ENCODE measurements around the gene KCNK16. TPM values are rescaled to one million over a fixed set of nuclear protein-coding genes. Genes with fewer than 3 reads are reported as not detected.

Gene KCNK16
- polyA plus RNA-seq, 3 donors from 2014 or later = not detected

DNA sequence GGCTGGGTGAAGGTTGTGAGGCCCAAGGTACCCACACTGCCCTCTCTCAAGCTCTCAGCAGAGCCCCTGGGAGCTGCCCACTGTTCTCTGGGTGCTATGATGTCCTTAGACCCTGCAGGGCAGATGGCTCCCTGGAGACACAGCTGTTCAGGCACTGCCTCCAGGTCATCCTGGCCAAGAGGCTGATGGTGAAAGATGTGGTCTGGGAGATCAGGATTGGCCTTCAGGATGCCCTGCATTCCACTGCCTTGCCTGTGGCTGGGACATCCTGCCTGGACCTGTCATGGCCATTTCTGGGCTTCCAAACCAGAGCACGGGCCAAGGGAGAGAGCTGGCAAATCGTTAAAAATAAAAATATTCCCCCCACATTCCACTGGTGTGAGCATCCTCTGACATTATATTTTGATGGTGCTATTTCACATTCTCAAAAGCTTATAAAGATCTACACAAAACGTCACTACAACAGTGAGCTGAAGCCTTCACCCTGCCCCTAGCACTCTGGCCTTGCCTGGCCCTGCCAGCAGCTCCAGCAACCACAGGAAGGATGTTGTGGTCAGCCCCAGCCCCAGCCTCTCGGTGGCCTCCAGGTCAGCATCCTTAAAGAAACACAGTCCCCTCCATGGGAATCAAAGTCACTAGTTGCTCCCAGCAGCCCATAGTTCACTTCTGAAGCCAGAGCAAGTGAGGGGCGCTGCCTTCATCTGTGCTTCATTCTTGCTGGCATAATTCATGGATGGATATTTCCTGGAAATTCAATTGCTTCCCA lies 13.5 kb upstream of the KCNK16 start:
- H3K9me3 Mint-ChIP-seq = no peaks in the 10 kb centered on the region
- H3K4me1 Mint-ChIP-seq = peaks cover 49 to 53% of the 10 kb centered on the region in 2 donors
- DNase-seq = peak; percentile 53 to 62 (median 58)
- peaks cover 2 to 7% (median 3%) of the 10 kb centered on the region in 3 donors for H3K27me3 Mint-ChIP-seq (ENCODE audit: low read depth in 3 of 3)
- peaks cover 0 to 5% (median 0%) of the 10 kb centered on the region in 3 donors for H3K36me3 Mint-ChIP-seq
- H3K27ac Mint-ChIP-seq = peak overlapping the region; percentile 53 to 85 (median 72)
- peak overlapping the region; percentile 69 to 85 (median 73) for H3K4me3 Mint-ChIP-seq

DNA sequence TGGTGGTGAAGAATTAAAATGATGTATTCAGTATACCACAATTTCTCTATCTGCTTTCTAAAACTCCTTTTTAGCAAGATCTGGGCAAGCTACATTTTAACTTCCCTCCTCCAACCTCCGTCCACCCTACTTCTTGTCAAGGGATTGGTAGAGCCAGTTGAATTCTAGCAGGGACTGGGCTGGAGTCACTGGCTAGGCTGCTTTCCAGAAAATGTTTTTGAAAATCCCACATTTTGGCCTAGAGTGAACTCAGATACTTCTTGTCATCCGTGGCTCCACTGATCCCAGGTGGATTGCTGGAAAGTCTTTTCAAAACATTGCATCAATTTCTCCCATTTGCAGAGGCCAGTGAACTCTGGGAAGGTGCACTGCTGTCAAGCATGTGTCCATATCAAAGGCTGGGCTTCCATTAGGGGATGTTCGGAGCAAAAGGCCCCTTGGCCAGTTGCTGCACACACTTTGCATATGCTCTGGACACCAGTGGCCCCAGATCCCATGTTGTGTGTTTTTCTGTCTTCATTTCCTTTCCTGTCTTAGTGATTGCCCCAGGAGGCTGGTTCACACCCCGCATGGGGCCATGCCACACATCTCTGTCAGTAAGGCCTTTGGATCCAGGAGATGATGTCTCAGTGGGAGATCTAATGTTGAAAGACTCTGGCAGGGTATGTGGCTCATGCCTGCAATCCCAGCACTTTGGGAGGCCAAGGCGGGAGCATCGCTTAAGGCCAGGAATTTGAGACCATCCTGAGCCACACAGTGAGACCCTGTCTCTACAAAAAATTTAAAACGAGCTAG lies 11.3 kb upstream of the KCNK16 start:
- no peak overlapping the region for H3K27ac Mint-ChIP-seq
- peaks cover 0 to 5% (median 0%) of the 10 kb centered on the region in 3 donors for H3K36me3 Mint-ChIP-seq
- H3K4me1 Mint-ChIP-seq = peaks cover 43 to 44% of the 10 kb centered on the region in 2 donors

DNA sequence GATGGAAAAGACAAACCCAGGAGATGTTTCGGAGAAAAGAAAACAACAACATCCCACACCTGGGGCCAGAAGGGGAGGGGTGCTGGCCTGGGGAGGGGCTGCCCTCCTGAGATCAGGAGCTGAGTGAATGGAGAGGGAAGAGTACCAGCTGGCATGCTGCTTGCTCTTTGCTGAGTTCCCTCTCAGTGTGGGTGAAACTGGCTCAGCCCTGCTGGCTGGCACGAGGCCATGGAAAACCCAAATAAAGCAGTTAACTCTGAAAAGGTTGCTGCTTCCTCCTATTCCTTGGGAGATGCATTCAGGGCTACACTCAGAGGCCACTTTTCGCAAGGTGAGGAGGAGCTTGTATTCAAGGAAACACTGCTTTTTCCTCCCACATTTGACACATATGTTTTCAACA lies 8.0 kb upstream of the KCNK16 start:
- Mint-ChIP-seq H3K9me3 (no peaks in the 10 kb centered on the region), H3K27ac (peak overlapping the region in 1 of 6 donors; percentile 63), H3K27me3 (ENCODE audit: low read depth in 3 of 3) (peaks cover 6 to 9% (median 7%) of the 10 kb centered on the region in 3 donors), H3K4me3 (no peak overlapping the region), H3K4me1 (peaks cover 10 to 12% of the 10 kb centered on the region in 2 donors), H3K36me3 (peaks cover 0 to 5% (median 0%) of the 10 kb centered on the region in 3 donors)
- no peak for DNase-seq

More for the DNA sequence above, 11.3 kb upstream of the KCNK16 start:
- no peak for DNase-seq
- H3K4me3 Mint-ChIP-seq = no peak overlapping the region
- peaks cover 6 to 10% (median 6%) of the 10 kb centered on the region in 3 donors for H3K27me3 Mint-ChIP-seq (ENCODE audit: low read depth in 3 of 3)
- H3K9me3 Mint-ChIP-seq = no peaks in the 10 kb centered on the region

DNA sequence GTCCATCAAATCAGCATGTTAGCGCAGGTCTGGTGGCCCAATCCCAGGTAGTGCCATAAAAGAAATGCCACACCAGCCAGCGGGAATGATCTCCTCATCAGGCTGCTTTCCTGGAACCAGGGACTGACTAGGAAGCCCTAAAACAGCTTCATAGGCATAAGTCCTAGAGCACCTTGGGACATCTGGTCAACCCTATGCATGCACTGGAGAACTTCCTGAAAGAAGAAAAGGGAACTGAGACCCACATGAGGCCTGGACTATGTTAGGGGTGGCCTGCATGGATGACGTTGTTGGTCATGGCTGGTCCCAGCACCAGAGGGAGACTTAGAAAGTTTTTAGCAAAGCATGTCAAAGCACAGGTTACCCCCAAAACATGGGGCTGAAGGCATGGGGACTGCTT lies 7.6 kb upstream of the KCNK16 start:
- Mint-ChIP-seq H3K9me3 (no peaks in the 10 kb centered on the region), H3K4me3 (no peak overlapping the region), H3K4me1 (peaks cover 5 to 8% of the 10 kb centered on the region in 2 donors), H3K27ac (peak overlapping the region in 1 of 6 donors; percentile 63), H3K27me3 (ENCODE audit: low read depth in 3 of 3) (peaks cover 6 to 10% (median 9%) of the 10 kb centered on the region in 3 donors), H3K36me3 (peaks cover 0 to 5% (median 0%) of the 10 kb centered on the region in 3 donors)
- DNase-seq = no peak

DNA sequence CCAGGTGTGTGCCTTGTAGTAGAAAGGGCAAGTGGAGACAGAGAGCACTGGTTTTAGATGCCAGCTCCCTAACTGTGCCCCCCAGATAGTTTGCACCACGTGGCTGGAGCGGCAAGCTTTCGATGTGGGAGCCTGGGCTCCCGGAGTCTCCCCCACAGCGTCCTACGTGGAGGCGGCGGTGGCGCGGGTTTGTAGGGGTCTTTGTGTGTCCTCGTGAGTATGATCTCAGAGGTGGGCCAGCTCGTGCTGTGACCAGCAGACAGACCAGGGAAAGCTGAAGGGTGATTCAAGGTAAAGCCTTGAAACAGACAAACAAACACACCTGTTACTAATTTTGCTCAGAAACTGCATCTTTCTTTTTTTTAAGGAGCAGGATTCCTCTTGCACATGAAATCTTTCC lies 5.6 kb upstream of the KCNK16 start:
- DNase-seq = no peak
- H3K27ac Mint-ChIP-seq = no peak overlapping the region
- H3K4me3 Mint-ChIP-seq = no peak overlapping the region
- H3K4me1 Mint-ChIP-seq = no peaks in the 10 kb centered on the region
- H3K36me3 Mint-ChIP-seq = peaks cover 0 to 5% (median 0%) of the 10 kb centered on the region in 3 donors
- no peaks in the 10 kb centered on the region for H3K9me3 Mint-ChIP-seq
- H3K27me3 Mint-ChIP-seq (ENCODE audit: low read depth in 3 of 3) = peaks cover 5 to 12% (median 5%) of the 10 kb centered on the region in 3 donors

DNA sequence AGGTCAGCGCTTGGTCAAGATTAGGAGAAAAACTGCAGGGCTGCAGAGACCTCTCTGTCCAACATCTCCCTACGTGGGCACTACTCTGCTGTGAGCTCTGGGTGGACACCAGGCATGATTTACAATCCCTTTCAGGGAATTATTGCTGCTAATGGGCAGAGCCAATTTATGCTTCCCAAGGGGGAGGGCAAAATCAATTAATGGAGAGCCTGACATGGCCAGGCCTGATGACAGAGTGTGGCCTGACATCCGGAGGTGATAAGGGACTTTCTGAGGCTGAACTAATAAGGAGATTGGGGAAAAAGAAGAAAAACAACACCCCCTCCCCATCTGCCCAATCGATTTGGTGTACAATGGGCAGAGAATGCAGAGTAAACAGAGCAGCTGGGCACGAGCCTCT lies 5.0 kb upstream of the KCNK16 start:
- no peak overlapping the region for H3K27ac Mint-ChIP-seq
- H3K4me1 Mint-ChIP-seq = no peaks in the 10 kb centered on the region
- H3K4me3 Mint-ChIP-seq = no peak overlapping the region

DNA sequence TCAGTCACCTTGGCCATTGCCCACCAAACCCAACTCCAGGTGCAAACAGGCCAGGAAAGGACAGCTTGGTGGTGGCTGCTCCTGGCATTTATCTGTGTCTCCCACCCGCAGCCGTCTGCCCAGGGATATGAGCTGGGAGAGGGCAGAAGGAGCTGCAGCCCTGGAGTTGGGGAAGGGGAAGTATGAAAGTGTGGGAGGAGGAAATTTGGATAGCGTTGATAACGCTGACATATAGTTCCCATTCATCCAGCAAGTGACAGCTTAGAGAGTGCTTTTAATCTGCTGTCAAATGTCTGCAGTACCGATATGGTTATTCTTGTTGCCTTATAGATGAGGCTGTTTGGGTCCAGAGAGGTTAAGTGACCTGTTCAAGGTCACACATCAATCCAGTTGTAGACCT lies 741 bp downstream of the KCNK16 start:
- Mint-ChIP-seq H3K9me3 (no peaks in the 10 kb centered on the region), H3K27ac (no peak overlapping the region), H3K4me1 (peaks cover 0 to 2% of the 10 kb centered on the region in 2 donors), H3K36me3 (no peaks in the 10 kb centered on the region), H3K4me3 (no peak overlapping the region), H3K27me3 (ENCODE audit: low read depth in 3 of 3) (peaks cover 0 to 5% (median 2%) of the 10 kb centered on the region in 3 donors)
- no peak for DNase-seq

More for the DNA sequence above, 5.0 kb upstream of the KCNK16 start:
- DNase-seq = no peak
- no peaks in the 10 kb centered on the region for H3K36me3 Mint-ChIP-seq
- H3K27me3 Mint-ChIP-seq (ENCODE audit: low read depth in 3 of 3) = peaks cover 5 to 12% (median 5%) of the 10 kb centered on the region in 3 donors
- no peaks in the 10 kb centered on the region for H3K9me3 Mint-ChIP-seq

DNA sequence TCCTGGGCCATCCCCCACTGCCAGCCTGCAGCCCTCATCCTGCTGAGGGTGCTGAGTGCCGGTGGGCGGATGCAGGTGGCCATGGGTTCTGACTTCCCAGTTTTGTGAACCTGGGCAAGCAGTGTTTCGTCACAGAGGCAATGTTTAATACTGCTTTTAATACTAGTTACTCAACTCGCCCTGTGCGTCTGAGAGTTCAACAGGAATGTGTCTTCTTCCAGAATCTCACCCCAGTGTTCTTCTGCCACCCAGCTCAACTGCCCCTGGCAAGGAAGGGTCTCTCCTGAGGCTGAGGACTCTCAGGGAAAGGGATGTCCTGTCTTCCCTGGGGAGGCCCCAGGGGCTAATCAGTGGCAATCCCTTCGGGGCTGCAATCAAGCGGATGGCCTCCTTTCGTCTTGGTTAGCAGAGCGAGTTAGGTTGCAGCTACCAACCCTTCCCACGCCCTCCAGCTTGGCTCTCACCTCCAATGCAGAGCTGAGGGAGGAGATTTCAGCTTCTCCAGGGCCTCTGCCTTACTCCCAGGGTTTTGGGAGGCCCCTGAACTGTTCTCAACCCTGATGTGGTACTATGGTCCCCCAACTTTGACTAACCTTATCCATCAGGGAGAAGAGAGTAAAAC lies 2.0 kb downstream of the KCNK16 start:
- Mint-ChIP-seq H3K36me3 (no peaks in the 10 kb centered on the region), H3K27ac (no peak overlapping the region), H3K4me3 (no peak overlapping the region), H3K9me3 (no peaks in the 10 kb centered on the region), H3K4me1 (peaks cover 0 to 2% of the 10 kb centered on the region in 2 donors), H3K27me3 (ENCODE audit: low read depth in 3 of 3) (peaks cover 0 to 7% (median 2%) of the 10 kb centered on the region in 3 donors)
- no peak for DNase-seq

DNA sequence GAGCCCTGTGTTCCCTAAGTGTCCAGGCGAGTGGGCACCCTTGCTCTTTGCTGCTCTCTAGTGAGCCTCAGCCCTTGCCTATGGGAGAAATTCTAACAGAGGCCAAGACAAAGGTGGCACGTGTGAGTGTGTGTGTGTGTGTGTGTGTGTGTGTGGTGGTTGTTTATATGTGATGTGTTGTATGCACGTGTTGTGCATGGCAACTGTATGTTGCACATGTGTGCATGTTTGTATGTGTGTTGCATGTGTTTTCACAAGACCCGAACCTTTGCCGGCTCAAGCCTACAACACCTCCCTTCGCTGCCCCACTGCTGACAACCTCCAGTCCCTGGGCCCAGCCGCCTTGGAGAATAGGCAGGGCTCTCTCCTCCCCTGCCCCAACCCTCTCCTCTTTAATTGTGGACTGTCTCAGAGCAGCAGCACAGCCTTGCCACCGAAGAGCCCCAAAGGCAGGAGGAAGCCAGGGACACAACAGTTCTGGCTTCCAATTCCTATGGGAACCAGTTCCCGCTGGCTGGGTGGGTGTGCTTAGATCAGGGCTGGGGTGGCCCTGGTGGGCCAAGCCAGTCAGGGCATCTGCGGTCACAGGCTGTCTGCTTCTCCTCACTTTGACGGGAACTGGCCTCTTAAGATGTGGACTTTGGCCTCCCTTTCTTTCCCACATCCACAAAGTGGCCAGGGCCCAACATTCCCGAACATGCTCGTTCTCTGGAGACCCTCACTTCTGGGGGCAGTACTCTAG lies 2.7 kb downstream of the KCNK16 start:
- H3K27ac Mint-ChIP-seq = no peak overlapping the region
- peaks cover 0 to 5% of the 10 kb centered on the region in 2 donors for H3K4me1 Mint-ChIP-seq
- H3K36me3 Mint-ChIP-seq = no peaks in the 10 kb centered on the region
- peaks cover 1 to 4% (median 3%) of the 10 kb centered on the region in 3 donors for H3K27me3 Mint-ChIP-seq (ENCODE audit: low read depth in 3 of 3)
- no peak overlapping the region for H3K4me3 Mint-ChIP-seq
- DNase-seq = no peak
- no peaks in the 10 kb centered on the region for H3K9me3 Mint-ChIP-seq

DNA sequence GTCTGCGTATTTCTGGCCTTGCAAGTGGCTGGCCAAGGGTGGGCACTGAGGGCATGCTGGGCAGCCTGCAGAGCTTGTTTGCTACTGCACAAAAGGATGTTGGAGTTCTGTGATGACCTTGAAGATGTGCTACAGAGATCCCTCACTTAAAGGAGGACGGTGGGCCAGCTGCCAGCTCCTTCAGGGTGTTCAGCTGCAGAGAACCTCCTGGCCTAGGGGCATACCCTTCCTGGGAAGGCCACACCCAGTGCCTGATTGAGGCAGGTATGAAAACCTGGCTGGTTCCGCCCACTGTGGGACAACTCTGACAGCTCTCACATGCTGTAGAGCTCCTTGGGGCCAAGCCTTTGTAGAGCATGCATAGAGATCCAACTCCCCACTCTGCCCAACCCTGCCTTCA lies 5.2 kb downstream of the KCNK16 start:
- no peaks in the 10 kb centered on the region for H3K36me3 Mint-ChIP-seq
- no peak for DNase-seq
- no peak overlapping the region for H3K27ac Mint-ChIP-seq

DNA sequence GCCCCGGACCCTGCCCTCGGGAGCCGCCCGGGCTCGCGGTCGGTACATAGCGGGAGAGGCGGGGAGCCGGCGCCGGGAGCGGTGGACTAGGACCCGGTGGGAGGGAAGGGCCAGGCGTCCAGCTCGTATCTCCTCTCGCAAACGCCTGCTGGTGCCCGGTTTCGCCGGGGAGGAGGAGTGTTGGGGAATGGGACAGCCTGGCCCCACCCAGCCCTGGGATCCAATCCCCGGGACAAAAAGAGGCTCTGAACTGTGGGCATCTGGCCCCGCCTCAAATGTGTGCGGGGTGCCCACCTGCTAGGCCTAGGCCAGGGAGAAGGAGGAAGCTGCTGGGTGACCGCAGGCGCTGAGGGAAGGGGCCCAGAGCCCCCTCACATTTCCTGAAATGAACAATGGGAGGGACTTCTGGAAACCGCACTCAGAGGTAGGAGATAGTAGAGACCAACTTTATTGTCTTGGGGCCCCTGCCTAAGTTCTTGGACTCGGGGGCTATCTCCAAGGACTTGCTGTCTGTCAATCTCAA lies 8.2 kb downstream of the KCNK16 start, which contains the start of gene KCNK17:
Gene KCNK17 (minus strand): TSS at position 147 of the 523 bp plus-strand sequence. CDS start 99 bp downstream, at position 48.
- no peak for DNase-seq
- H3K27me3 Mint-ChIP-seq (ENCODE audit: low read depth in 3 of 3) = peaks cover 6 to 15% (median 10%) of the 10 kb centered on the region in 3 donors
- no peak within 1 kb of the TSS for H3K27ac Mint-ChIP-seq
- H3K9me3 Mint-ChIP-seq = no peaks in the 10 kb centered on the region
- H3K4me1 Mint-ChIP-seq = peaks cover 0 to 12% of the 10 kb centered on the region in 2 donors
- no peaks in the 10 kb centered on the region for H3K36me3 Mint-ChIP-seq
- H3K4me3 Mint-ChIP-seq = peak within 1 kb of the TSS in 3 of 5 donors; percentile 46 to 76 (median 53)

More for the DNA sequence above, 5.2 kb downstream of the KCNK16 start:
- Mint-ChIP-seq H3K4me3 (no peak overlapping the region), H3K27me3 (ENCODE audit: low read depth in 3 of 3) (peaks cover 2 to 7% (median 6%) of the 10 kb centered on the region in 3 donors), H3K9me3 (no peaks in the 10 kb centered on the region), H3K4me1 (peaks cover 0 to 11% of the 10 kb centered on the region in 2 donors)

DNA sequence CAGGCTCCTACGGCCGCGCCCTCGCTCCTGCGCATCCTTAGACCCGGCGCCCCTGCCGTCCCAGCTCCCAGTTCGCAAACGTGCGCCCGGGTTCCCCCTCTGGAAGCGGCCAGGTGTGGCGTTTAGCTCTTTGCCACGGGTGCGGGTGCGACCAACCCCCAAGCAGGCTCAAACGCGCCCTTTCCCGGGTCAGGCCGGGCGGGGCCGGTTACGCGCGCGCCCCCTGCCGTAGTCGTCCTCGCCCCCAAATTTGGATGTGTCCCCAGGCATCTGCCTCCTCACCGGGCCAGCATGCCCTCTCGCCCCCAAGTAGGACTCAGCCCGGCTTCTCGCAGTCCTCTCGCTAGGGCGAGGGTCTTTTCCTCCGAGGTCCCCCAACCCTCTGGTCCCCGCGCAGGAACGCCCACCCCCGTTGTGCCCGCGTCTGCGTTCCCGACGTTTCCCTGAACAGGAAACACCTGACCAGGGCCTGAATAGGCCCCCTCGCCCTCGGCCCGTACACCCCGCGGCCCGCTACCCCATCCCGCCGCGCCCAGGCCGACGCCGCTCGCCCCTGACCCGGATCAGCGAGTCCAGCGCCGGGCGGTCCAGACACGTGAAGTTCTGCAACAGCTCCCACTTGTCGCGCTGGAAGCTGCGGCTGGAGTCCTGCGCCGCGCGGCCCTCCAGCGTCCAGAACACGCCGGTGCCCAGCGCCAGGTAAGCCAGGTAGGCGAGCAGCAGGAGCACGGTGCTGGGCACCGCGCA lies 8.8 kb downstream of the KCNK16 start:
- DNase-seq = no peak
- H3K27me3 Mint-ChIP-seq (ENCODE audit: low read depth in 3 of 3) = peaks cover 6 to 15% (median 10%) of the 10 kb centered on the region in 3 donors
- H3K27ac Mint-ChIP-seq = no peak overlapping the region
- H3K36me3 Mint-ChIP-seq = no peaks in the 10 kb centered on the region
- H3K4me3 Mint-ChIP-seq = peak overlapping the region in 3 of 5 donors; percentile 46 to 76 (median 53)
- no peaks in the 10 kb centered on the region for H3K9me3 Mint-ChIP-seq
- H3K4me1 Mint-ChIP-seq = peaks cover 0 to 10% of the 10 kb centered on the region in 2 donors

Data from immature natural killer cell (primary cell).